WI38 (cell line): Measurements from ENCODE around the gene ACSBG1.

ENCODE experiments used
- H3K4me3 ChIP-seq: 2 replicates; pipeline ENCODE4 v1.5.1; 2011; ENCODE audit warnings: low read depth, mild to moderate bottlenecking, control low read depth, low read length
- CTCF ChIP-seq: IDR thresholded peaks from 2 replicates; pipeline ENCODE4 v1.5.1; 2012; ENCODE audit warnings: low read depth, mild to moderate bottlenecking, control low read depth, low read length

ACSBG1 gene

GRCh38 chr15:78129077-78129750 lies 105.2 kb downstream of the ACSBG1 start:
- H3K4me3 ChIP-seq, result no peak overlapping the region
- TF ChIP-seq CTCF, result no peak

- TF ChIP-seq CTCF, result no peak
Observed at GRCh38 chr15:78127882-78128281, 106.5 kb downstream of the ACSBG1 start.

GRCh38 chr15:78125267-78125666 lies 109.1 kb downstream of the ACSBG1 start:
- no peak for TF ChIP-seq CTCF
- H3K4me3 ChIP-seq, result no peak overlapping the region

More at GRCh38 chr15:78127882-78128281, 106.5 kb downstream of the ACSBG1 start:
- H3K4me3 ChIP-seq, result no peak overlapping the region

DNA sequence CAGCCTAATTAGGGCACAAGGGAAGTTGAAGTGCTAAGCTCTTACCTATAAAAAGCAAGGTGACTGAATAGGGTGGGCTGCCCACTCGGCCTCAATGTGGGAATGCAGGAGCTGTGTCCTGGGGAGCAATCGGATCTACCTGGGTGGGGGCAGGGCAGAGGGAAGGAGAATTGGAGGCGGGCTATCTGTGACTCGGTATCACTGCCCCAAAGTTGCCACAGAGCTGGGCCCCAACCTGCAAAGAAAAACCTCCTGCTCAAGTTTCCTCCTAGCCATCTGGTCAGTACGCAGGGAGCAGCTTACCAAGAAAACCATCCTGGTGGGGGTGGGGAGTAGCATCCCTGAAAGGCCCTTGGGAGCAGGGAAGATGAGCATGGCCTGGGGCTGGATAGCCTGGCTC lies 113.8 kb downstream of the ACSBG1 start:
- H3K4me3 ChIP-seq, result no peak overlapping the region
- TF ChIP-seq CTCF, result no peak
